GM23338 (cell line): ENCODE data around the gene AAGAB. TPM values are rescaled to one million over a fixed set of nuclear protein-coding genes. Genes with fewer than 3 reads are reported as not detected.

ENCODE experiments used
- ATAC-seq: fragments of 200-7000 bp; cut with Tn5 transposase; 3 replicates; pipeline ENCODE4 v1.9.1; 2020
- DNase-seq: peaks from one replicate; pipeline ENCODE4 v3.0.0-alpha.2; 2015; ENCODE audit warnings: low spot score
- H2AFZ ChIP-seq: fragments of 200-600 bp; sonication (generic); 2 replicates; pipeline ENCODE4 v1.8.0; 2016; ENCODE audit warnings: antibody characterized with exemption, mild to moderate bottlenecking, moderate library complexity
- H3F3A ChIP-seq: fragments of 200-600 bp; sonication (generic); replicated peaks from 2 replicates; pipeline ENCODE4 v1.8.0; 2017; ENCODE audit warnings: antibody characterized with exemption, mixed run types, low read depth
- H3K27ac ChIP-seq: fragments of 200-600 bp; sonication (generic); 2 replicates; pipeline ENCODE4 v1.6.1; 2016; ENCODE audit warnings: low read depth
- H3K27me3 ChIP-seq: fragments of 200-600 bp; sonication (generic); 2 replicates; pipeline ENCODE4 v1.8.0; 2016; ENCODE audit warnings: mild to moderate bottlenecking, mixed run types, moderate library complexity; ENCODE audit not compliant: insufficient read depth
- H3K36me3 ChIP-seq: fragments of 200-600 bp; sonication (generic); 2 replicates; pipeline ENCODE4 v1.8.0; 2016; ENCODE audit warnings: mild to moderate bottlenecking; ENCODE audit not compliant: insufficient read depth
- H3K4me1 ChIP-seq: fragments of 200-600 bp; sonication (generic); 2 replicates; pipeline ENCODE4 v1.8.0; 2016; ENCODE audit warnings: mild to moderate bottlenecking, moderate library complexity; ENCODE audit not compliant: insufficient read depth
- H3K4me2 ChIP-seq: fragments of 200-600 bp; sonication (generic); 2 replicates; pipeline ENCODE4 v1.7.1; 2017; ENCODE audit warnings: mixed run types
- H3K4me3 ChIP-seq: fragments of 200-600 bp; sonication (generic); 2 replicates; pipeline ENCODE4 v1.6.1; 2016; ENCODE audit warnings: mixed run types
- H3K79me2 ChIP-seq: fragments of 200-600 bp; sonication (generic); replicated peaks from 2 replicates; pipeline ENCODE4 v1.8.0; 2017; ENCODE audit warnings: mild to moderate bottlenecking; ENCODE audit not compliant: insufficient read depth
- H3K9me2 ChIP-seq: fragments of 200-600 bp; sonication (generic); 2 replicates; pipeline ENCODE4 v1.8.0; 2017; ENCODE audit not compliant: insufficient read depth
- H4K20me1 ChIP-seq: fragments of 200-600 bp; sonication (generic); replicated peaks from 2 replicates; pipeline ENCODE4 v1.8.0; 2017; ENCODE audit warnings: mild to moderate bottlenecking; ENCODE audit not compliant: insufficient read depth
- H3K27ac Mint-ChIP-seq: 2 replicates; pipeline ENCODE4 v1.8.0; 2020; ENCODE audit warnings: inconsistent platforms, mild to moderate bottlenecking, moderate library complexity, mixed read lengths
- H3K27me3 Mint-ChIP-seq: 3 replicates; pipeline ENCODE4 v1.8.0; 2022; ENCODE audit warnings: low read depth, mild to moderate bottlenecking, moderate library complexity, mixed read lengths, inconsistent platforms; ENCODE audit not compliant: insufficient read depth, poor library complexity
- H3K36me3 Mint-ChIP-seq: 3 replicates; pipeline ENCODE4 v1.8.0; 2021; ENCODE audit warnings: low read depth, mild to moderate bottlenecking, inconsistent platforms, moderate library complexity, mixed read lengths
- H3K4me1 Mint-ChIP-seq: 3 replicates; pipeline ENCODE4 v1.8.0; 2020; ENCODE audit warnings: mild to moderate bottlenecking, inconsistent platforms, mixed read lengths
- H3K4me3 Mint-ChIP-seq: 3 replicates; pipeline ENCODE4 v1.8.0; 2021; ENCODE audit warnings: moderate library complexity, mild to moderate bottlenecking, inconsistent platforms, mixed read lengths
- H3K9me3 Mint-ChIP-seq: 3 replicates; pipeline ENCODE4 v1.8.0; 2020; ENCODE audit warnings: moderate library complexity, mild to moderate bottlenecking, inconsistent platforms, mixed read lengths
- CREB1 ChIP-seq: fragments of 250-450 bp; sonication (Bioruptor Pico); IDR thresholded peaks from 2 replicates; pipeline ENCODE4 v1.5.0; 2020; ENCODE audit warnings: low read depth, mild to moderate bottlenecking, moderate library complexity
- EZH2 ChIP-seq: fragments of 200-600 bp; sonication (generic); IDR thresholded peaks from one replicate; pipeline ENCODE4 v1.8.0; 2017; ENCODE audit warnings: antibody characterized with exemption, mild to moderate bottlenecking, low read depth; ENCODE audit not compliant: unreplicated experiment
- EZH2phosphoT487 ChIP-seq: fragments of 200-600 bp; sonication (generic); IDR thresholded peaks from one replicate; pipeline ENCODE4 v1.8.1; 2018; ENCODE audit warnings: antibody characterized with exemption; ENCODE audit not compliant: unreplicated experiment
- NANOG ChIP-seq: IDR thresholded peaks from 2 replicates; pipeline ENCODE4 v1.6.1; 2016; ENCODE audit warnings: antibody characterized with exemption, borderline replicate concordance
- POLR2AphosphoS5 ChIP-seq: IDR thresholded peaks from 2 replicates; pipeline ENCODE4 v1.6.1; 2016; ENCODE audit warnings: antibody characterized with exemption, low read depth
- ZNF114 ChIP-seq: fragments of 250-450 bp; sonication (Bioruptor Pico); IDR thresholded peaks from 2 replicates; pipeline ENCODE4 v1.5.0; 2020; ENCODE audit warnings: mild to moderate bottlenecking, moderate library complexity
- ZNF331 ChIP-seq: fragments of 250-450 bp; sonication (Bioruptor Pico); IDR thresholded peaks from 2 replicates; pipeline ENCODE4 v1.5.0; 2020; ENCODE audit warnings: low read depth, mild to moderate bottlenecking, moderate library complexity
- polyA plus RNA-seq: library from polyadenylated mRNA; unstranded; fragments of >200 nt; fragmentation: Nextera tagmentation; extraction: Ambion mirVana; gene quantifications from 2 replicates; pipeline ENCODE4 v1.2.1, GENCODE V29; 2016
- total RNA-seq: library from RNA; depleted of rRNA; stranded (reverse); fragments of >200 nt; shearing (Covaris generic); gene quantifications from 2 replicates; pipeline ENCODE4 v1.2.3, GENCODE V29; 2014
- TF ChIP-seq, protein P1 (sequence below), 2 experiments: fragments of 200-600 bp in 1 of 2; sonication (generic) in 1 of 2; conservative IDR thresholded peaks; 2 replicates each; pipeline versions ENCODE4 v1.5.1 to v1.6.1; 2016 to 2017; ENCODE audit warnings: antibody characterized with exemption in 2 of 2, low read depth in 2 of 2, mild to moderate bottlenecking in 2 of 2, moderate library complexity in 1 of 2
- TF ChIP-seq, protein P2 (sequence below): IDR thresholded peaks from 2 replicates; pipeline ENCODE4 v1.6.1; 2016; ENCODE audit warnings: antibody characterized with exemption
- TF ChIP-seq, protein P3 (sequence below): IDR thresholded peaks from one replicate; pipeline ENCODE4 v1.6.1; 2018; ENCODE audit warnings: antibody characterized with exemption; ENCODE audit not compliant: unreplicated experiment

Gene AAGAB
- total and polyA plus RNA-seq, 2 experiments from 2014 or later, result 20.8 to 42.8 TPM

- TF ChIP-seq NANOG, result no peak
- TF ChIP-seq, protein P1, sequence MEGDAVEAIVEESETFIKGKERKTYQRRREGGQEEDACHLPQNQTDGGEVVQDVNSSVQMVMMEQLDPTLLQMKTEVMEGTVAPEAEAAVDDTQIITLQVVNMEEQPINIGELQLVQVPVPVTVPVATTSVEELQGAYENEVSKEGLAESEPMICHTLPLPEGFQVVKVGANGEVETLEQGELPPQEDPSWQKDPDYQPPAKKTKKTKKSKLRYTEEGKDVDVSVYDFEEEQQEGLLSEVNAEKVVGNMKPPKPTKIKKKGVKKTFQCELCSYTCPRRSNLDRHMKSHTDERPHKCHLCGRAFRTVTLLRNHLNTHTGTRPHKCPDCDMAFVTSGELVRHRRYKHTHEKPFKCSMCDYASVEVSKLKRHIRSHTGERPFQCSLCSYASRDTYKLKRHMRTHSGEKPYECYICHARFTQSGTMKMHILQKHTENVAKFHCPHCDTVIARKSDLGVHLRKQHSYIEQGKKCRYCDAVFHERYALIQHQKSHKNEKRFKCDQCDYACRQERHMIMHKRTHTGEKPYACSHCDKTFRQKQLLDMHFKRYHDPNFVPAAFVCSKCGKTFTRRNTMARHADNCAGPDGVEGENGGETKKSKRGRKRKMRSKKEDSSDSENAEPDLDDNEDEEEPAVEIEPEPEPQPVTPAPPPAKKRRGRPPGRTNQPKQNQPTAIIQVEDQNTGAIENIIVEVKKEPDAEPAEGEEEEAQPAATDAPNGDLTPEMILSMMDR (conservative IDR thresholded peaks at IDR 0.05; ENCODE audit: low read depth in 2 of 2), result no peak
- TF ChIP-seq, protein P2, sequence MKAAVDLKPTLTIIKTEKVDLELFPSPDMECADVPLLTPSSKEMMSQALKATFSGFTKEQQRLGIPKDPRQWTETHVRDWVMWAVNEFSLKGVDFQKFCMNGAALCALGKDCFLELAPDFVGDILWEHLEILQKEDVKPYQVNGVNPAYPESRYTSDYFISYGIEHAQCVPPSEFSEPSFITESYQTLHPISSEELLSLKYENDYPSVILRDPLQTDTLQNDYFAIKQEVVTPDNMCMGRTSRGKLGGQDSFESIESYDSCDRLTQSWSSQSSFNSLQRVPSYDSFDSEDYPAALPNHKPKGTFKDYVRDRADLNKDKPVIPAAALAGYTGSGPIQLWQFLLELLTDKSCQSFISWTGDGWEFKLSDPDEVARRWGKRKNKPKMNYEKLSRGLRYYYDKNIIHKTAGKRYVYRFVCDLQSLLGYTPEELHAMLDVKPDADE, result no peak
- TF ChIP-seq POLR2AphosphoS5, result no peak
- TF ChIP-seq CREB1 (CRISPR knock-in tag), result no peak
- TF ChIP-seq EZH2phosphoT487, result no peak
- no peak for TF ChIP-seq ZNF331 (CRISPR knock-in tag)
Measured at GRCh38 chr15:67188551-67189218, 65.8 kb downstream of the AAGAB start (continued).

DNA sequence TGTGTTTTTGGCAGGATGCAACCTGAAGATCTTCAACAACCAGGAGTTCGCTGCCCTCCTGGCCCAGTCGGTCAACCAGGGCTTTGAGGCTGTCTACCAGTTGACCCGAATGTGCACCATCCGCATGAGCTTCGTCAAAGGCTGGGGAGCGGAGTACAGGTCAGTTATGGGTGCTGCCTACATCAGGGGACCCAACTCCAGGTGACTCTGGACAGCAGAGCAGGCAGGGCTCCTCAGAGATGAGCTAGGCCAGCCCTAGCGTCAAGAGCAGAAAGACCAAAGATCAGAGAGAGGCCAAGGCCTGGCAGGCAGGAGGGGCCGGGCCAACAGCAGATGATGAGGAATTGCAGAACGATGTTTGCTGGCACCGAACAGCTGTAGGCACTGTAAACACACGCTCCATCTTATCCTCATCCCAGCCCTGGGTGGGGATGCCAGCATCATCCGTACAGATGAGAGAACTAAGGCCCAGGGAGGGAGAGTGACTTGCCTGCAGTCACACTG is 67.1 kb downstream of the AAGAB start:
- H3K9me3 Mint-ChIP-seq, result no peaks in the 10 kb centered on the region
- no peaks in the 10 kb centered on the region for H3K36me3 ChIP-seq

More for the DNA sequence above, 67.1 kb downstream of the AAGAB start:
- no peak overlapping the region for H3K27ac ChIP-seq
- Mint-ChIP-seq H3K36me3 (peaks cover 16% of the 10 kb centered on the region), H3K27ac (no peak overlapping the region), H3K4me1 (peaks cover 6% of the 10 kb centered on the region; the same call in 1 of the 3 replicates), H3K27me3 (peaks cover 4% of the 10 kb centered on the region), H3K4me3 (no peak overlapping the region)
- H3F3A ChIP-seq, result no peaks in the 10 kb centered on the region
- DNase-seq (no peak), ATAC-seq (no peak)
- TF ChIP-seq EZH2phosphoT487 (no peak), ZNF331 (CRISPR knock-in tag) (no peak), NANOG (no peak), EZH2 (no peak), CREB1 (CRISPR knock-in tag) (no peak), ZNF114 (CRISPR knock-in tag) (no peak)
- TF ChIP-seq, protein P2, result no peak
- TF ChIP-seq, protein P3, sequence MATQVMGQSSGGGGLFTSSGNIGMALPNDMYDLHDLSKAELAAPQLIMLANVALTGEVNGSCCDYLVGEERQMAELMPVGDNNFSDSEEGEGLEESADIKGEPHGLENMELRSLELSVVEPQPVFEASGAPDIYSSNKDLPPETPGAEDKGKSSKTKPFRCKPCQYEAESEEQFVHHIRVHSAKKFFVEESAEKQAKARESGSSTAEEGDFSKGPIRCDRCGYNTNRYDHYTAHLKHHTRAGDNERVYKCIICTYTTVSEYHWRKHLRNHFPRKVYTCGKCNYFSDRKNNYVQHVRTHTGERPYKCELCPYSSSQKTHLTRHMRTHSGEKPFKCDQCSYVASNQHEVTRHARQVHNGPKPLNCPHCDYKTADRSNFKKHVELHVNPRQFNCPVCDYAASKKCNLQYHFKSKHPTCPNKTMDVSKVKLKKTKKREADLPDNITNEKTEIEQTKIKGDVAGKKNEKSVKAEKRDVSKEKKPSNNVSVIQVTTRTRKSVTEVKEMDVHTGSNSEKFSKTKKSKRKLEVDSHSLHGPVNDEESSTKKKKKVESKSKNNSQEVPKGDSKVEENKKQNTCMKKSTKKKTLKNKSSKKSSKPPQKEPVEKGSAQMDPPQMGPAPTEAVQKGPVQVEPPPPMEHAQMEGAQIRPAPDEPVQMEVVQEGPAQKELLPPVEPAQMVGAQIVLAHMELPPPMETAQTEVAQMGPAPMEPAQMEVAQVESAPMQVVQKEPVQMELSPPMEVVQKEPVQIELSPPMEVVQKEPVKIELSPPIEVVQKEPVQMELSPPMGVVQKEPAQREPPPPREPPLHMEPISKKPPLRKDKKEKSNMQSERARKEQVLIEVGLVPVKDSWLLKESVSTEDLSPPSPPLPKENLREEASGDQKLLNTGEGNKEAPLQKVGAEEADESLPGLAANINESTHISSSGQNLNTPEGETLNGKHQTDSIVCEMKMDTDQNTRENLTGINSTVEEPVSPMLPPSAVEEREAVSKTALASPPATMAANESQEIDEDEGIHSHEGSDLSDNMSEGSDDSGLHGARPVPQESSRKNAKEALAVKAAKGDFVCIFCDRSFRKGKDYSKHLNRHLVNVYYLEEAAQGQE, result no peak
- H3K4me2 ChIP-seq, result no peak overlapping the region
- H3K27me3 ChIP-seq, result no peaks in the 10 kb centered on the region
- H3K4me3 ChIP-seq, result no peak overlapping the region
- H4K20me1 ChIP-seq, result no peaks in the 10 kb centered on the region
- H2AFZ ChIP-seq, result no peak overlapping the region
- H3K9me2 ChIP-seq, result no peaks in the 10 kb centered on the region
- no peaks in the 10 kb centered on the region for H3K4me1 ChIP-seq
- H3K79me2 ChIP-seq, result no peaks in the 10 kb centered on the region
